Left lobe of liver (tissue), 2 donors: Measurements from ENCODE around the gene PLSCR4. TPM values are rescaled to one million over a fixed set of nuclear protein-coding genes. Genes with fewer than 3 reads are reported as not detected.

Experiments
- ATAC-seq: fragments of 200-7000 bp; cut with Tn5 transposase; one replicate; pipeline ENCODE4 v1.9.1; 2020; ENCODE audit warnings: mild to moderate bottlenecking, moderate library complexity
- DNase-seq: peaks from one replicate; pipeline ENCODE4 v3.0.0-alpha.2; 2020; ENCODE audit warnings: low spot score
- total RNA-seq: library from RNA; stranded (reverse); gene quantifications from one replicate; pipeline ENCODE4 v1.2.1, GENCODE V29; 2021
- donor health status: DM: no; HTN: no; CAD: no; lungs with moderate emphysema.
- donor health status: DM: no; HTN: yes; CAD: no.

PLSCR4 gene
- total RNA-seq, 1 donor from 2014 or later: 27.6 TPM

DNA sequence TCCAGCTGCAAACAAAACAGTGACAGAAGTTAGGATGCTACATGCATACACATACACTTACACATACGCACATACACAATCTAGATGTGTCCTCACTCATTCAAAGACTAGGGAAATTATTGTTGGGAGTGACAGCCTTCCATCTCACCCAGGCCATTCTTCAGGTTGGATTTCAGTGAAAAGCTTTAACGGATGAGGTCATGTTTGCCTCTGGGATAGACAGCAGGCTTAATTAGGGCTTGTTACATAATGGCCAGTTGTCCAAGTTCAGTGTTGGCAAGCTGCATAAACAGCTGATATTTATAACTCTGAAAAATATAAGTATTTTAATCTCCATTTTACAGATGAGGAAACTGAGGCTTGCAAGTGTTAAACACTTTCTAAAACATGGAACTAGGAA is 54.1 kb downstream of the PLSCR4 start:
- DNase-seq (no peak), ATAC-seq (no peak)

DNA sequence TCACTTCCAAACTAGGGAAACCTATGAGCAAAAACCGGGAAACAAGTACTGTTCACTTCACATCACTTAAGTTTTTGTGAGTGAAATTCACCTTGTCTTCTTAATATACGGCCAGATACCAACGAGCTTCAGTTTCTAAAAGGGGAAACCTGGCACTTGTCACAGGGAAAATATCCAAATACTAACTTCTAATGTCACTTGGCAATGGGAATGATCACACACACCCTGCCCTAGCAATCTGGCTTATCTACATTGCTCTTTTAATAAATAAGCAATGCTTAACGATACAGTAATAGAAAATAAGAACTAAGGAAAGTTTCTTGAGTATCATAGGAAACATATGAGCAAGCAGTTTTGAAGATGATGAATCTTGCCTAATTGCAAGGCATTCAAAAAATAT is 55.3 kb downstream of the PLSCR4 start:
- DNase-seq: no peak
- no peak for ATAC-seq

DNA sequence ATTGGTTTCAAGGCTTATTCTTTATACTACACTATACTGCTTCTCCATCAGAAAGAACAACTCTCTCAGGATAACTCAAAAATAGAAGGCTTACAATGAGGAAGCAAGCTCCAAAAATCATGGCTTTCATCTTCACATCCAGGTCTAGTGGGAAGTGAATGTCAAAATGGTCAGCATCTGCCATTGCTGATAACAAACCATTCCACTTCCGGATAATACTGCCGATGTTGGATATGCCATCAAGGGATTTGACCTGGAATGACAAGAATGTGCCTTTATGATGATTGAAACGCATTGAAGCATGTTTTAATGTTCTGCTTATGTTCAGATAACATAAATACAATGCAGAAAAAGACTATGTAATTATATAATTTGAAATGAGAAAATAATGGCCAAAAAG is 55.9 kb downstream of the PLSCR4 start:
- ATAC-seq: no peak
- DNase-seq: no peak

DNA sequence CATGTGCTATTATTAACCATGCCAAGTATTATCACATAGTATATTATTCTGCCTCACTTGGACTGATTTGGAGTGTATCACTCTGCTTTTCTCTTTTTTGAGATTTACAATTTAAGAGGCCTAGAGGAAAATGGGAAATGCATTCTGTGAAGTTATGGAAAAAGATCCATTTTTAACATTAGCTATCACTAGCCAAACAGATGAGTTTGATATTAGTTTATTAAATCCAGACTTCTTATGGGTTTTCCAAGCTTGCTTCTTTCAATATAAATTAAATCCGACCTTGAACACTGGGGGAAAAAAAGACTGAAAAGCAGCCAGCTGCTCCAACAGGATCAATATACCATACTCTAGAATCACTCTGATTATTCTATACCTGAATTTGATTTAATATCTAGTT is 59.9 kb downstream of the PLSCR4 start:
- DNase-seq (no peak), ATAC-seq (no peak)

DNA sequence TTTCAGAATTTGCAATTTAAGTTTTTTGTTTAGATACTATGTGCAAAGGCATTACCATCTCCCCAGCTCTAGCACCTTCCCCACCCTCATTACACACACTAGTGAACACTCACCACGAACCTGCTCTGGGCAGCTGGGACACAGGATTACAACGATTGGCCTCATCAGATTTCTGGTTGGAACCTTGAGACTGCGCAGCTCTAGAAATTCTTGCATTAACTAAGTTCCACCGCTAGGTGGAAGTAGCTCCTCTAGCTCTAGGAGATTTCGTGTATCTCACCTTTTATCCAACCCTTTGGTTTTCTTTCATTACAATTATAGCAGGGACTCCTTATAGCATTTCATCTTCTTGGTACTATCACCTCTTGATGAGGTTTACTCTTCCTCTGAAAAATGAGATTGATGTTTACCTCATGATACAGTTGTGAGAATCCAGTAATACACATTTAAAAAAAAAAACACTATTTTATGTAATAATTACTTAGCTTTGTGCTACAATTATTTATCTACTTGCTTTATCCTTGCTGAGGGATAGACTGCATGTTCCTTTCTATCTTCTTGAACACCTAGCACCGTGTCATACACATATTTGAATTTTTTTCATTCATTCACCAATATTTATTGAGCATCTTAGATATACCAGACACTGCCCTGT is 61.3 kb downstream of the PLSCR4 start:
- no peak for DNase-seq

DNA sequence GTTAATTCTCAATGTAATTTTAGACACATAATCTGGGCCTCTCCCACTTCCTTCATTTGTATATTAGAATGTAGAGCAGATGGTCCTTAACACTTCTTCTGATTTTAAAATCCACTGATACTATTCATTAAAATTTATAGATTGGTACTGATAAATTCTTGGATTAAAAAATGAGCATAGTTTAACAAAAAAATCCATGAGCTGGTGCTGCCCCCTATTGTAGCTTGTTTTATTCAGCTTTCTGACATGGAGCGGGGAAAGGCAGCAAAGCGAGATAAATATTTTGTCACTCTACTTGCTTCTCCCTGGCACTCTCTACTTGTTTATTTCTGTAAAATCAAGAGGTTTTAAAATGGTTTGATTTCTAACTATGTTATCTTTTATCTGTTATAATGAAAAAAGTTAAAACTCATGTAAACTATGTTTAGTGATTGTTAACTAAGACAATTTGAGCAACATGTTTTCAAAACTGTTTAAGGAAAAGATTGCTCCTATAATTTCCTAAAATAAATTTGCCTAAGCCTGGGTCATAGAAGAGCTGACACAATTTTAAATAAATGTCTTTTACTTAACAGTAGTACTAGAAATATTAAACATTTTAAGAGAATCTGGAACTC is 63.5 kb downstream of the PLSCR4 start:
- ATAC-seq: peak; percentile 74
- no peak for DNase-seq

More for the DNA sequence above, 61.3 kb downstream of the PLSCR4 start:
- peak; percentile 97 for ATAC-seq

DNA sequence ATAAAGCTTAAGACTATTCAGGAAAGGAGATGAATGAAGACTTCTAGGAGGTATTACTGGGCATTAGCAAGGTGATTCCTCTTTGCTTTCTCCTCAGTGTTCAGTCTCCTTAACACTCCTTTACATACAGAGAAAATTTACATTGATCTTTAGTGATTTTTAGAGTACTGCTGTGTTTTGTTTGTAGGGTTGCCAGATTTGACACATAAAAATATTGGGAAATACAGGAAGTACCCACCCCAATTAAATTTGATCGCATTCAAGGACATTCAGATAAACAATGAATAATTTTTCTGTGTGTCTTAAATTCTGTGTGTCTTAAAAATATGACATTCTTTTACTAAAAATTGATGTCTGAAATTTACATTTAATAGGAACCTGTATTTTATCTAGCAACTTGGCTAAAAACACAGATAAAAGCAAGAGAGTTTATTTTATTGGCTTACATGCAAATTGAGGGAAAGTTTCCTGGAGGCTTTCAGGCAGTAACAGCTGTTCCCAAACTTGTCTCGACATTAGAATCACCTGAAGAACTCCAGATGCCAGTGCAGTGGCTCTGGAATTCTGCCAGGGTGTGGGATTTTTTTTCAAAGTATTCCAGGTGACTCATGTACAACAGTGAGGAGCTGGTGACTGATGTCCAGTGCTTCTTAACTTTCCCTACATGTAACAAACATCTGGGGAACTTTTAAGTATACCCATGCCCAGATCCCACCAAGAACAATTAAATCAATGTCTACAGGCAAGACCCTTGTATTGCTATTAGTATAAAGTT is 66.5 kb downstream of the PLSCR4 start:
- ATAC-seq (no peak), DNase-seq (no peak)

DNA sequence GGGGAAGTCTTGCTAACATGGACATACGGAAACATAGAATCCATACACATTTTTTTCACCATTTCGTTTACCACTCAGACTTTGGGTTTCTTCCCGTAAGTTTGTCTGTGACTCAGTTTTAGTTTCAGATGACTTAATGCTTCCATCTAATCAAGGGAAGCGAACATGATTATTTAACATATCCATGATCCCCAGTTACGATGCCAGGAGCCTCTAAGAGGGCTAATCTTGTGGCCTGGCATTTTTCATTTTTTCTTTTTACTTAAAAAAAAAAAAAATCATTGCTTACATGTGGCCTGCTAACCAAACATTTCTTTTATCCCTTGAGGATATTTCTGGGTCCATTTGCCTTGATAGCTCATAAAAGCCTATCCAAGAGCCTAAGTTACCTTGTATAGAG is 69.7 kb downstream of the PLSCR4 start:
- ATAC-seq (no peak), DNase-seq (no peak)

DNA sequence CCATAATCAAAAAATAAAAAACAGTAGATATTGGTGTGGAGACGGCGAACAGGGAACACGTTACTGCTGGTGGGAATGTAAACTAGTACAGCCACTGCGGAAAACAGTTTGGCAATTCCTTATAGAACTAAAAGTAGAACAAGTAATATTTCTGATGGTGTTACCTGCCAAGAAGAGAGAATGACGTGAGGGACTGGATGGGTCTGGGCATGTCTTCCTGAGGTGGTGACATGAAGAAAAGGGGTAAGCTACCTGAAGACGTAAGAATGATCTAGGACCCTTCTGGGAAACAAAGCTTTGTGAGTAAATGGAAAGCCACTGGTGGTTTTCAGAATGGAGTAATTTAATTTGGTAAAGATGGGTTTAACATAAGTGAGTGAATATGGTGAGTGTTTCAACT is 70.5 kb downstream of the PLSCR4 start:
- DNase-seq (no peak), ATAC-seq (no peak)

DNA sequence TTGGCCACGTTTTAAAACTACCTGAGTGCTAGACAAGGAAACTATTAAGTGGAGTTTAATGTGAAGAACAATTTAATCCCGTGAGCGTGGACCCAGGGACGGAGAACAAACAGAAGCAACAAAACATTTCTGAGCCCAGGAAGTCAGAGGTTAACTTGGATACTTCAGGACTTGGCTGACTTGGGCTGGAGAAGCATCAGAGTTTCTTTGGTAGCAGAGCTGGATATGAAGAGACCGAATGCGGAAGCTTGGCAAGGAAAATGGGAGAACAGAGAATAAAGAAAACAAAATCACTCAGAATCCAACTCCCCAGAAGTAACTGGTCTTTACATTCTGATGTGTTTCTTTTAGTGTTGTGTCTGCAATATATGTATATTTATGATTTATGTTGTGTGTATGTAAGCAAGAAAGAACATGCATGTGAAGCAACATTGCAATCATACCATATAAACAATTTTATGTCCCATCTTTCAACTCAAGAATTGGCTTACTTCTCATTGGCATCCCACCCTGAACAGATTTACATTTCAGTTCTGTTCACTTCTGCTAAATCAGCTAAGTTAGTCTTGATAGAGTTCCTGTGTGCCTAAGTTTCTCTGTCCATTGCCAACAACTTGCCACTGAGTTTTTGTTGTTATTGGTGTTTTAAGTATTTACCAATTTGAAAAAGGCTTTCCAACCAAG is 72.8 kb downstream of the PLSCR4 start:
- ATAC-seq: no peak
- no peak for DNase-seq

DNA sequence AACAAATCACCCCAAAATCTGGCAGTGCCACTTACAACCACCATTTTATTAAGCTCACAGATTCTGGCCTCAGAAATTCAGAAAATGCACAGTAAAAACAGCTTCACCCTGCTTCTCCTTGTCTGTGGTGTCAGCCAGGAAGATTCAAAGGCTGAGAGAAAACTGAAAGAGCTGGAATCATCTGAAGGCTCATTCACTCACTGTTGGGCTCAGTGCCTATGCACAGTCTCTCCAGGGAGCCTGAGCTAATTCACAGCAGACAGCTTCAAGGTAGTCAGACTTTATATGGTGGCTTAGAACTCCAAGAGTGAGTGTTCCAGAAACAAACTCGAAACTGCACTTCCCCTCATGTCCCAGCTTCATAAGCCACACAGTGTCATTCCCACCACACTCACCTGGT is 73.4 kb downstream of the PLSCR4 start:
- ATAC-seq: no peak

DNA sequence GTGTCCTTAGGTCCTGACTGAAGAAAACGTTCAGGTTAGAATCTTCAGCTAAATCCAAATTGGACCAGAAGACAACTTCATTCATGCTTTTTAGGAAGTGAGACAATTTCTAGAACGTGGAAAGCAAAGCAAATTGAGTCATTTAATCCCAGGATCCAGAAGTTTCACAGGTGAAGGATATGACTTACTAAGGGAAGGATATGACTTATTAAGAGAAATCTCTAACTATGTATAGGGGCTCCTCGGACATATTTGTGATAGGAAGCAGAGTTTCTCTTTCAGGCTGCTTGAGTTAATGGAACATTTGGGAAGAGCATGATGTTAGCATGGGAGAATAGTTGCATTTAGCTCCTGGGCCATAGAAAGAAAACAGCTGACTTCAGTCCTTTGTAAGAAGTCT is 73.8 kb downstream of the PLSCR4 start:
- DNase-seq (no peak), ATAC-seq (no peak)

More for the DNA sequence above, 73.4 kb downstream of the PLSCR4 start:
- DNase-seq: no peak

DNA sequence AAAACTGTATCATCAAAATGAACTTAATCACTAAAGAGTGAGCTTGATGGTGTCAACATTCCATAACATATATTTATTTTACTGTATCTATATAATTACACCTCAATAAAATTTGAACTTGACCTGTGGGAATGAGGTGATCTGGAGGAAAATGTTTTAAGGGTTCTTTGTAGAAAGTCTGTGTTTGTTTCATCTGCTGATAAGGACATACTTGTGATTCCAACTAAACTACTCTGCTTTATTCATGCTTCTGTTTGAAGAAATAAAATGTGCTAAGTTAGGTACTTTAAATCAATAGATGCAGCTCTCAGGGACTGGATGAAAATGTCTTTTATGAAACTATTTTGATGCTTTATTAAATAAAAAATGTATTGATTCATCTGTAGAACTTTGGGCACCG is 78.3 kb downstream of the PLSCR4 start:
- ATAC-seq: no peak

DNA sequence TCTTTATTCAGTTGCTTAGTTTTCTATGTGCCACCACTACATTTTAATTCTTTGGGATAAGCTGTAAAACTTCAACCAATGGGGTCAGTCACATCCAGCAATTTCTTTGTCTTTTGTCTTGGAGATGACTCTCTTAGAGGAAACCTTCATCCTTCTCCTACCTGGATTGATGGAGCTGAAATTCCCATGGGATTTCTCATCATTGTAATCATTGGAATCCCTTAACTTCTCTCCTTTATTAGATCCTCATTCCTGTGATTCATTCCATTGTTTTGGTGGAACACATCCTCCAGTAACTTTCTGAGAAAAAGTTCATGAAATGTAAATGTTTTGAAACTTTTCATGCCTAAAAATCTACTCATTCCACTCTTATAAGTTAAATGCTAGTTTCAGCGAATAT is 80.3 kb downstream of the PLSCR4 start:
- DNase-seq: no peak
- no peak for ATAC-seq

More for the DNA sequence above, 78.3 kb downstream of the PLSCR4 start:
- no peak for DNase-seq

DNA sequence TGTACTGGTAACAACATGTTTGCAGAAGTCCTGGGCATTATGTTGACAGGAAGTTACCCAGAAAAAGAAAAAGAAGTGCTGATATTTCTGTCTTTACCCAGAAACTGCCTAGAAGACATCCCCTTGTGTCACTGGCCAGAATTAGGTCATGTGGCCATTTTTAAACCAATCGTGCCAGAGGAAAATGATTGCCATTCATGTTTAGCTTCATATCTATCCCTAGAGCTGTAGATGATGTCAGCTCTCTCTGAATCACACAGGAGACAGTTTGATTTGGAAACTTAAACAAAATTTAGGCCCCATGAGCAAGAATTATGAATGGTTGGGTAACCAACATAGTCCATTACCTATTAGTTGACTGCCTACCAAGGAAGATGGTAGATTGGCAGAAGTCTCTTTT is 81.0 kb downstream of the PLSCR4 start:
- ATAC-seq (no peak), DNase-seq (no peak)

DNA sequence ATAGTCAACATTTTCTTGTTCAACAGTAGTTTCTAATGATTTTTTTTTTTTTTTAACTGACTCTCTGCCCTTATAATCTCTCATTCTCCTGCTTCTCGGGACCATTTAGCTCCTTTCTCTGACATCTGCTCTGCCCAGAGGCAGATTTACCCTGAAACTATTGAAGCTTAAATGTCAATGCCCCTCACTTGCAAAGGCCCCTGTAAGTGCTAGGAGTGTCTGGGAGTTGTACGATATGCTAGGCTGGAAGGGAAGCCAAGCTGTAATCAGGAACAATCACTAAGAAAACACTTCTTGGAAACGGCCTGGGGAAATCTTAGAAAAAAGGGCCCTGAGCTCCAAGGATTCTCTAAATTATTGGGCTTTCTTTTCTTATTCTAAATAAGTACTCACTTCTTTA is 84.1 kb downstream of the PLSCR4 start:
- DNase-seq (no peak), ATAC-seq (no peak)

DNA sequence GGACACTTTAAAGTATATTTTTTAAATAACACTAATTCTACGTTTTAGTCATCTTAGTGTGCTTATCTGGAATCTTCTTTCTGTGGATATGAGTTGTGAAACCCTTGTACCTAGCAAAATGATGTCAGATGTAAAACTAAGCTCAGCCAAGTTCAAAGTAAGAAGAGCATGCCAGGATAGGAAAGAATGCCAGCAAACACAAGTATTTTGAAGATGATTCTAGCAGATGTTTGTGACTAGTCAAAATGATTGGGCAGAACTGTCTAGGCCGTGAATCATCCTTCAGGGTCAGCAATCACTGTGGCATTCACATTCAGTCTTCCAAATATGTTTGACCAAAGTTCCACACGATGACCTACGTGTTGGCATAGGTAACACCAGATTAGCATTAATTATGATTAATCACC is 84.5 kb downstream of the PLSCR4 start:
- no peak for DNase-seq
- peak; percentile 46 for ATAC-seq

DNA sequence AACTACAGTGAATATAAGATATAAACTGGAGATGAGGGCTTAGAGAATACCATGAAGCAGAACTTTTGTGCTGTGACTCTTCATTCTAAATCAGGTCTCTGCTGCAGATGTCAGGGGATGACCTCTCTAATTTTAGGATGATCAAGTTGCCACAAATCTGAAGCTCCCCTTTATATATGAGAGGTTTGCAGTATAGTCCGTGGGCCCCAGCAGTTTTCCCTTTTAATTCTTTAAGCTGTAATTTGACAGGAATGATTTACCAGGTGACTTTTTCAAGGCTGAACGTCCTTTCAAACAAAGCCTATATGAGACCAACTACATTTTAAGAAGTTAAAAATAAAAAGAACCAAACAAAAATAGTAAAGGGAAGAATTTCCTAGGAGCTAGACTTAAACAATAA is 85.0 kb downstream of the PLSCR4 start:
- no peak for ATAC-seq
- DNase-seq: no peak

DNA sequence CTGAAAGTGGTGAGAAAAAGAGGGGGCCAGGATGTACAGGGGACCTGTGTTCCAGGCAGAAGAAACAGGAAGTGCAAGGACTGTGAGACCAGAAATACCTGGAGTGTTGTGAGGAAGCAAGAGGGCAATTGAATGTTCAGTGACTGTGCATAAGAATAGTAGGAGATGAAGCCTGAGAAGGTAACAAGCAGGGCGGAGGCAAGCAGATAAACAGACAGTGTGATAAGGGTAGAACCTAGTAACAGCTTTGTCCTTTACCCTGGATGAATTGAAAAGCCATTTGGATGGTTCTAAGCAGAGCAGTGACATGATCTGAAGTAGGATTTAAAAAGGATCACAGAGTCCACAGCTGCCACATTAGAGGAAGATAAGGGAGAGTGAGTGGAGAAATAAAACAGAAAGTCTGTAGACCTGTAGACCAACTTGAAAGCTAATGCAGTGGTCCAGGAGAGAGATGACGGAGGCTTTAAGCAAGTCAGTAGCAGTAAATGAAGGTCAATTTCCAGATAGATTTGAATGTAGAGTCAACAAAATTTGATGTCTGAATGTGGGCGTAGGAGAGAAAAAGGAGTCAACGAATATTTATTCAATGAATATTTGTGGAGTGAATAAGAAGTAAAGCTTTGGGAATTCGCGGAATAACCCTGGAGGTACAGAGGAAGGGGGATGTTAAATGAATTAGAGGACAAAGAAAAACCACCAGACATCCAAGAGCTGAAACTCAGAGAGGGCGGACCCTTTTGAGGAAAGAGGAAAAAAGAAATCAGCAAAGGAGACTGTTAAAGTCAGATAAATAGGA is 85.7 kb downstream of the PLSCR4 start:
- ATAC-seq (no peak), DNase-seq (no peak)

DNA sequence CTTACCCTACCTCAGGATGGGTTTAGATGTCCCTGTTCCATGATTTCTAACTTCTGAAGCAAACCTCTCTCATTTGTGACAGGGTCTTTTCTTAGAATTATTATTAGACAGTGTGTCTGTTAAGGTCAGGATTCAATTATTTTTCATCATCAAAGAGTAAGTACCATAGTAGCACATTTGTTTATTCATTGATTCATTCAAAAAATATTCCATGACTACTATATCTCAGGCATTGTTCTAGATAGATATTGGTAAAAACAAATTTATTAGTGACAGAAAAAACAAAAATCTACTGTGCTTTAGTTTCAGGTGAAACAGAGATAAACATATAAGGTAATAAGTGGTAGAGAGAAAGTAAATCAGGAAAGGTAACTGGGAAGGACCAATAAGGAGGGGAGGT is 86.4 kb downstream of the PLSCR4 start:
- DNase-seq: no peak
- no peak for ATAC-seq

DNA sequence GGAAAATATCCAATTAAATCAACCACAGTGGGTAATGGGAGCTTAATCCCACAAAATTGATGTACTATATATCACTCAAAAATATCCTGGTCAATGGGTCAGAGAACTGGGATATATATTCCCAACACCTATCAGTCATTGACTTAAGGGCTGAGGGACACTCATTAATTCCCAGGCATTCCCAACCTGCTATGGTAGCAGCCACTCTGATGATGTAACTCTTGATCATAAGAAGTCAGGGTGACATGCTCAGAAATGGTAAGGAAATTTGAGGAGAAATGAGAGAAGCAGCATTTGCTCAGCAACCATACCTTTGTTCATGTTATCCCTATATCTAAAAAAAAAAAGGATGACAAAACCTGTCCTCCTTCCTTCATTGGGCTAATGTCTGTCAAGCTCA is 86.8 kb downstream of the PLSCR4 start:
- DNase-seq: no peak
- ATAC-seq: no peak
